Fibroblast of peridontal ligament (primary cell): ENCODE results near the gene GPR107.

Source experiments
- DNase-seq: peaks from one replicate; pipeline ENCODE4 v3.0.0-alpha.2; 2010; ENCODE audit errors: extremely low read depth

The GPR107 gene

GRCh38 chr9:130159915-130160670 lies 106.4 kb downstream of the GPR107 start:
- DNase-seq = no peak

- no peak for DNase-seq
Measured at GRCh38 chr9:130160862-130161470, 107.3 kb downstream of the GPR107 start.

GRCh38 chr9:130165579-130165978 lies 111.9 kb downstream of the GPR107 start:
- DNase-seq = no peak

- DNase-seq = no peak
Measured at GRCh38 chr9:130166399-130166798, 112.7 kb downstream of the GPR107 start.

GRCh38 chr9:130167927-130168326 lies 114.2 kb downstream of the GPR107 start:
- no peak for DNase-seq

- DNase-seq = no peak
Measured at GRCh38 chr9:130171226-130172148, 117.8 kb downstream of the GPR107 start.

- DNase-seq = peak; percentile 41
Measured at GRCh38 chr9:130172161-130172857, 118.6 kb downstream of the GPR107 start, which contains the start of gene NCS1. TSS of gene NCS1 (plus strand) at chr9:130172404. CDS start at chr9:130172664, 260 bp downstream.

- no peak for DNase-seq
Measured at GRCh38 chr9:130172858-130173665, 119.4 kb downstream of the GPR107 start.

GRCh38 chr9:130173666-130173983 lies 119.9 kb downstream of the GPR107 start:
- no peak for DNase-seq

GRCh38 chr9:130174025-130174424 lies 120.3 kb downstream of the GPR107 start:
- no peak for DNase-seq

GRCh38 chr9:130174920-130175321 lies 121.2 kb downstream of the GPR107 start:
- DNase-seq = no peak

GRCh38 chr9:130175355-130175754 lies 121.6 kb downstream of the GPR107 start:
- no peak for DNase-seq

- no peak for DNase-seq
Measured at GRCh38 chr9:130176760-130177159, 123.1 kb downstream of the GPR107 start.

- no peak for DNase-seq
Measured at GRCh38 chr9:130177898-130178805, 124.4 kb downstream of the GPR107 start.

- DNase-seq = no peak
Measured at GRCh38 chr9:130179331-130179907, 125.7 kb downstream of the GPR107 start.

- no peak for DNase-seq
Measured at GRCh38 chr9:130180516-130180915, 126.8 kb downstream of the GPR107 start.

- no peak for DNase-seq
Measured at GRCh38 chr9:130181678-130182380, 128.1 kb downstream of the GPR107 start.

- DNase-seq = no peak
Measured at GRCh38 chr9:130182381-130182909, 128.7 kb downstream of the GPR107 start.
